ENCODE results near the gene CSHL1.
A peak's percentile ranks its signal among the peaks of the same experiment; 100 is the strongest.

GRCh38 chr17:63881935-63882601 lies 29.0 kb downstream of the CSHL1 start, which contains the start of gene GH2:
- TF ChIP-seq CTCF (IDR thresholded peaks at IDR 0.05) (peak; percentile 61), EZH2 (IDR thresholded peaks at IDR 0.05; ENCODE audit: borderline replicate concordance, insufficient read depth, low read depth, low read length, poor library complexity, severe bottlenecking) (no peak)
